AG04449 (cell line): ENCODE data around the gene DNAAF8.

Source experiments
- CTCF ChIA-PET: fragments of 350-600 bp; formaldehyde crosslinking; extraction: SDS; loops from one replicate; lab custom pipeline; 2021; ENCODE audit warnings: antibody characterized with exemption; lab: Yijun Ruan, JAX
- POLR2A ChIA-PET: fragments of 400-600, 350-600 bp; formaldehyde crosslinking; extraction: SDS; loops from one replicate; lab custom pipeline; 2020; ENCODE audit warnings: antibody characterized with exemption, inconsistent platforms; lab: Yijun Ruan, JAX
- DNase-seq: peaks from one replicate; pipeline ENCODE4 v3.0.0-alpha.2; 2010; ENCODE audit warnings: low read depth, low spot score
- H3K4me3 ChIP-seq: 2 replicates; pipeline ENCODE4 v1.5.1; 2011; ENCODE audit warnings: low read depth, mild to moderate bottlenecking, control low read depth, low read length
- TF ChIP-seq, protein P1 (sequence below): IDR thresholded peaks from one replicate; pipeline ENCODE4 v1.5.1; 2011; ENCODE audit warnings: mild to moderate bottlenecking, moderate library complexity, low read length, control low read depth, inconsistent platforms; ENCODE audit not compliant: insufficient read depth; ENCODE audit errors: missing control alignments

DNAAF8 gene

DNA sequence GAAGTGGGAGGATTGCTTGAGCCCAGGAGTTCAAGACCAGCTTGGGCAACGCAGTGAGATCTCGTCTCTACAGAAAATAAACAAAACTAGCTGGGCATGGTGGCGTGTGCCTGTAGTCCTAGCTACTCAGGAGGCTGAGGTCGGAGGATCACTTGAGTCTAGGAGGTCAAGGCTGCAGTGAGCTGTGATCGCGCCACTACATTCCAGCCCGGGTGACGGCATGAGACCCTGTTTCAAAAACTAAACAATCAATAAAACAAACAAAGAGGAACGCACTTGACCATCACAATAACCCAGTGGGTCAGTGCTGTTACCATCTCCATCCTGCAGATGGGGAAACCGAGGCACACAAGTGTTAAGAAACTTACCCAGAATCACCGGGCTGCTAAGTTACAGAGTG is 18.9 kb downstream of the DNAAF8 start:
- CTCF ChIA-PET, result no interaction called here
- DNase-seq, result no peak
- POLR2A ChIA-PET, result no interaction called here
- TF ChIP-seq, protein P1, sequence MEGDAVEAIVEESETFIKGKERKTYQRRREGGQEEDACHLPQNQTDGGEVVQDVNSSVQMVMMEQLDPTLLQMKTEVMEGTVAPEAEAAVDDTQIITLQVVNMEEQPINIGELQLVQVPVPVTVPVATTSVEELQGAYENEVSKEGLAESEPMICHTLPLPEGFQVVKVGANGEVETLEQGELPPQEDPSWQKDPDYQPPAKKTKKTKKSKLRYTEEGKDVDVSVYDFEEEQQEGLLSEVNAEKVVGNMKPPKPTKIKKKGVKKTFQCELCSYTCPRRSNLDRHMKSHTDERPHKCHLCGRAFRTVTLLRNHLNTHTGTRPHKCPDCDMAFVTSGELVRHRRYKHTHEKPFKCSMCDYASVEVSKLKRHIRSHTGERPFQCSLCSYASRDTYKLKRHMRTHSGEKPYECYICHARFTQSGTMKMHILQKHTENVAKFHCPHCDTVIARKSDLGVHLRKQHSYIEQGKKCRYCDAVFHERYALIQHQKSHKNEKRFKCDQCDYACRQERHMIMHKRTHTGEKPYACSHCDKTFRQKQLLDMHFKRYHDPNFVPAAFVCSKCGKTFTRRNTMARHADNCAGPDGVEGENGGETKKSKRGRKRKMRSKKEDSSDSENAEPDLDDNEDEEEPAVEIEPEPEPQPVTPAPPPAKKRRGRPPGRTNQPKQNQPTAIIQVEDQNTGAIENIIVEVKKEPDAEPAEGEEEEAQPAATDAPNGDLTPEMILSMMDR, result no peak
- H3K4me3 ChIP-seq, result no peak overlapping the region

GRCh38 chr16:4754865-4755264 is 20.5 kb downstream of the DNAAF8 start:
- DNase-seq, result no peak
- ChIA-PET CTCF (no interaction called here), POLR2A (interaction anchor here (0.6 kb wide), 1 partner anchor 8 kb away, joined by 3 read pairs; no protein-coding TSS in a partner anchor)
- H3K4me3 ChIP-seq, result no peak overlapping the region
- TF ChIP-seq, protein P1, result no peak

DNA sequence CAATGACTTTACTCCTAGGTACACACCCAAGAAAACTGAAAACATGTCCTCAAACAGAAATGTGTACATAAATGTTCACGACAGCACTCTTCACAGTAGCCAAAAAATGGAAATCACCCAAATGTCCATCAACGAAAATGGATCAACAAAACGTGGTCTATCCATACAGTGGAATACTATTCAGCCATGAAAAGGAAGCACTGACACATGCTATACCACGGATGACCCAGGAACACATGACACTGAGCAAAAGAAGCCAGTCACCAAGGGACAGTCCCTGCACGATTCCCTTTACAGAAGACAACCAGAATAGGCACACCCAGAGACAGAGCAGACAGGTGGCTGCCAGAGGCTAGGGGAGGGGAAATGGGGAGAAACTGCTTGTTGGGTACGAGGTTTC is 21.4 kb downstream of the DNAAF8 start:
- POLR2A ChIA-PET, result interaction anchor here (0.6 kb wide), 1 partner anchor 9 kb away, joined by 3 read pairs; no protein-coding TSS in a partner anchor
- TF ChIP-seq, protein P1, result no peak
- no peak overlapping the region for H3K4me3 ChIP-seq
- DNase-seq, result no peak
- CTCF ChIA-PET, result no interaction called here

DNA sequence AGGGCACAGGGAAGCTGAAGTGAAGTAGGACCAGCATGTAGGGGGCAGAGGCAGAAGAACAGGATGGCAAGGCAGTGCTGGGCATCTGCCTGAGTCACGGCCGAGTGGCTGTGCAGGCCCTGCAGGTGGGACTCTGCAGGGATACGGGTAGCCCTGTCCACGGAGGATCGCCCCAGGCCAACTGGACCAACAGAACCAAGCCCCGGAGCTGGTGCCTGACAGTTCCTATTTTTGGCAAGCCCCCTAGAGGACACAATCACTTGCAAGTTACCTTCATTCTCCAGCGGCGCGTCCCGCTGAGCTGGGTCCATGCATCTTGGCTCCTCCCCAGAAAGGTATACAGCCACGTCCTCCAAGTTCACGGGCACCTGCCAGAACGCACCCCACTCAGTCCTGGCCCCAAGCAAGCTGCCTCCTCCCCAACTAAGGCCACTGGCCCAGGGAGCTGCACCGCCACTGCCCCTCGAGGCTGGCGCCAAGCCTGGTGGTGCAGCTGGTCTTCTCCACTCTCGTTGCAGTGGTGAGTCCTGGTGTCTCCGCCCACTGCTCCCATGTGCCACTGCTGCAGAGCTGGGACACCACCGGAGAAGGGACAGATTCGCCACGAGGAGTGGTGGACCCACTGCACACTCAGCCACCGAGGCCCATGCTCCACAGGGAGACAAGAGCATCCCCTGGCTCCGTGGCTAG is 26.0 kb downstream of the DNAAF8 start:
- TF ChIP-seq, protein P1, result no peak
- DNase-seq, result no peak
- no peak overlapping the region for H3K4me3 ChIP-seq
- ChIA-PET CTCF (interaction anchor here (0.8 kb wide), 1 partner anchor 26 kb away, joined by 3 read pairs; the partner anchor contains the start of genes ANKS3 and DNAAF8), POLR2A (no interaction called here)

DNA sequence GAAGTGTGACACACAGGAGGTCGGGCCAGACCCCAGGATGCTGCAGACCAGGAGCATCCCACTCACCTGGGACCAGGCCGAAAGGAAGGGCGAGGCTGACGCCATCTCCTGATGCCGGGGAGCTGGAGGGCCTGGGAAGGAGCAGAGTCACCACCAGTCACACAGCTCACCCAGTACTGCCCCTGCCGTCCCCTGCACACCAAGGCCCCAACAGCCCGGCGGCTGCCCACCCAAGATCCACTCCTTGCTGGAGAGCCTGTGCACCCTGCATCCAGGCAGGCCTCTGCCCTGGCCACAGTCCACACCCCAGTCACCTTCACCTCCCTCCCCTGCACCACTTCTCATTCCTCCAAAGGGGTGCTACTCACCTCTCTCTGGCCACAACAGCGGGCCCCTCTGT is 27.9 kb downstream of the DNAAF8 start:
- POLR2A ChIA-PET, result no interaction called here
- TF ChIP-seq, protein P1, result no peak
- CTCF ChIA-PET, result no interaction called here
- no peak overlapping the region for H3K4me3 ChIP-seq
- DNase-seq, result no peak

- POLR2A ChIA-PET, result no interaction called here
- CTCF ChIA-PET, result interaction anchor here (2.2 kb wide), 1 partner anchor 192 kb away, joined by 8 read pairs; no protein-coding TSS in a partner anchor
- TF ChIP-seq, protein P1, result no peak
These were observed 29.5 kb downstream of the DNAAF8 start for GRCh38 chr16:4763791-4764190.

More at GRCh38 chr16:4763791-4764190, 29.5 kb downstream of the DNAAF8 start:
- no peak overlapping the region for H3K4me3 ChIP-seq
- no peak for DNase-seq
